Esophagus muscularis mucosa (tissue), 3 donors: Measurements from ENCODE around the gene CPB1.
"Not testable (repeated sequence)": the region's sequence is repeated elsewhere in the genome, so short reads cannot be mapped to it uniquely, and the experiment has no call there.

Experiments used
- POLR2A ChIP-seq: fragments of 450-650 bp; IDR thresholded peaks from one replicate; pipeline ENCODE4 v1.6.1; 2017; ENCODE audit warnings: antibody characterized with exemption, moderate library complexity, mild to moderate bottlenecking, low read depth
- TF ChIP-seq, protein P1 (sequence below), 3 experiments: fragments of 200-600 bp in 2 of 3; fragments of 450-650 bp in 1 of 3; sonication (generic) in 2 of 3; IDR thresholded peaks; one replicate each; pipeline ENCODE4 v1.5.1; 2017 to 2019; ENCODE audit warnings: antibody characterized with exemption in 3 of 3, mild to moderate bottlenecking in 2 of 3, moderate library complexity in 1 of 3

DNA sequence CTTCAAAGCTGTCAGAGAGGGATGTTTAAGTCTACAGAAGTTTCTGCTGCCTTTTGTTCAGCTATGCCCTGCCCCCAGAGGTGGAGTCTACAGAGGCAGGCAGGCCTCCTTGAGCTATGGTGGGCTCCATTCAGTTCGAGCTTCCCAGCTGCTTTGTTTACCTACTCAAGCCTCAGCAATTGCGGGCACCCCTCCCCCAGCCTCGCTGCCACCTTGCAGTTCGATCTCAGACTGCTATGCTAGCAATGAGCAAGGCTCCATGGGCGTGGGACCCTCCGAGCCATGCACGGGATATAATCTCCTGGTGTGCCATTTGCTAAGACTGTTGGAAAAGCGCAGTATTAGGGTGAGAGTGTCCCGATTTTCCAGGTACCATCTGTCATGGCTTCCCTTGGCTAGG, 41.5 kb upstream of the CPB1 start:
- TF ChIP-seq, protein P1, sequence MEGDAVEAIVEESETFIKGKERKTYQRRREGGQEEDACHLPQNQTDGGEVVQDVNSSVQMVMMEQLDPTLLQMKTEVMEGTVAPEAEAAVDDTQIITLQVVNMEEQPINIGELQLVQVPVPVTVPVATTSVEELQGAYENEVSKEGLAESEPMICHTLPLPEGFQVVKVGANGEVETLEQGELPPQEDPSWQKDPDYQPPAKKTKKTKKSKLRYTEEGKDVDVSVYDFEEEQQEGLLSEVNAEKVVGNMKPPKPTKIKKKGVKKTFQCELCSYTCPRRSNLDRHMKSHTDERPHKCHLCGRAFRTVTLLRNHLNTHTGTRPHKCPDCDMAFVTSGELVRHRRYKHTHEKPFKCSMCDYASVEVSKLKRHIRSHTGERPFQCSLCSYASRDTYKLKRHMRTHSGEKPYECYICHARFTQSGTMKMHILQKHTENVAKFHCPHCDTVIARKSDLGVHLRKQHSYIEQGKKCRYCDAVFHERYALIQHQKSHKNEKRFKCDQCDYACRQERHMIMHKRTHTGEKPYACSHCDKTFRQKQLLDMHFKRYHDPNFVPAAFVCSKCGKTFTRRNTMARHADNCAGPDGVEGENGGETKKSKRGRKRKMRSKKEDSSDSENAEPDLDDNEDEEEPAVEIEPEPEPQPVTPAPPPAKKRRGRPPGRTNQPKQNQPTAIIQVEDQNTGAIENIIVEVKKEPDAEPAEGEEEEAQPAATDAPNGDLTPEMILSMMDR (IDR thresholded peaks at IDR 0.05), result not testable (repeated sequence)
- TF ChIP-seq POLR2A, result not testable (repeated sequence)
